Measurements from ENCODE around the gene UBE2R2.

- TF ChIP-seq POLR2AphosphoS5 (IDR thresholded peaks at IDR 0.05) = no peak
- peak; percentile 52 to 71 (median 70) for TF ChIP-seq CTCF (IDR thresholded peaks at IDR 0.05)
- no peak for TF ChIP-seq POLR2A (IDR thresholded peaks at IDR 0.05)
Measured at GRCh38 chr9:33852216-33852826, 35.4 kb downstream of the UBE2R2 start.

Data from breast epithelium (tissue), 3 donors.